Measurements from ENCODE around the gene THRA.

DNA sequence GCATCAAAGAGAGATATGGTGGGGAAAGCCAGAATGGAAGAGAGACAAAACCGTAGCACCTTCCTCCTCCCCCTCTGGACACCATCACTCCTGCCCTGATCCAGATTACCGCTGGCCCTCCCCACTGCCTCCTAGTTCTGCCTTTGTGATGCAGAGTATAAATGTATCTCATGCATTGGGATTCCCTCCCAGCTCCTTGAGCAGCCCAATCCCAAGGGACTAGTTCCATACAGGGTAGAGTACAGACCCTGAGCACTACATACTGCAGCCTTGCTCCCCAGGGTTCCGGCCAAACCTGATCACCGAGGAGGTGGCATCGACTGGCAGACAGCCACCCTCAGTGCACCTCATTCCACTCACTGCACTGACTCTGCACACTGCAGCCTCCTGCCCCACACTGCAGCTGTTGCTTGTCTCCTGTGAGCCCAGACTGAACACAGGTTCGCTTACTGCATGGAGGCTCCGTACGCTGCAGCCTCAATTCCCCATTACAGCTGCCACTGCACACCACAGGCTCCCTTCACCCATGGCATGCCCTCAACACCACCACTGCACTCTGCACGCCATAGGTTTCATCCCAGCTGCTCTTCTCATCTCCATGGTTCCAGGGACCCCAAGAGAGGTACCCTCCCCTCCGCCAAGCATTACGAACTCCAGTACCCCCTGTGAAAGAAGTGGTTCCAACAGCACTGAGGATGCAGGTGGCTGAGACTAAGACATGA, 1.7 kb upstream of the THRA start:
- TF ChIP-seq, protein P1, sequence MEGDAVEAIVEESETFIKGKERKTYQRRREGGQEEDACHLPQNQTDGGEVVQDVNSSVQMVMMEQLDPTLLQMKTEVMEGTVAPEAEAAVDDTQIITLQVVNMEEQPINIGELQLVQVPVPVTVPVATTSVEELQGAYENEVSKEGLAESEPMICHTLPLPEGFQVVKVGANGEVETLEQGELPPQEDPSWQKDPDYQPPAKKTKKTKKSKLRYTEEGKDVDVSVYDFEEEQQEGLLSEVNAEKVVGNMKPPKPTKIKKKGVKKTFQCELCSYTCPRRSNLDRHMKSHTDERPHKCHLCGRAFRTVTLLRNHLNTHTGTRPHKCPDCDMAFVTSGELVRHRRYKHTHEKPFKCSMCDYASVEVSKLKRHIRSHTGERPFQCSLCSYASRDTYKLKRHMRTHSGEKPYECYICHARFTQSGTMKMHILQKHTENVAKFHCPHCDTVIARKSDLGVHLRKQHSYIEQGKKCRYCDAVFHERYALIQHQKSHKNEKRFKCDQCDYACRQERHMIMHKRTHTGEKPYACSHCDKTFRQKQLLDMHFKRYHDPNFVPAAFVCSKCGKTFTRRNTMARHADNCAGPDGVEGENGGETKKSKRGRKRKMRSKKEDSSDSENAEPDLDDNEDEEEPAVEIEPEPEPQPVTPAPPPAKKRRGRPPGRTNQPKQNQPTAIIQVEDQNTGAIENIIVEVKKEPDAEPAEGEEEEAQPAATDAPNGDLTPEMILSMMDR (conservative IDR thresholded peaks at IDR 0.05; ENCODE audit: low read depth, low read length), result no peak
- no peak for TF ChIP-seq EZH2 (IDR thresholded peaks at IDR 0.05; ENCODE audit: borderline replicate concordance, low read depth, low read length, poor library complexity, severe bottlenecking)
